ENCODE measurements around the gene IER5.

The IER5 gene

GRCh38 chr1:181104790-181105133, 16.3 kb downstream of the IER5 start:
- Histone ChIP-seq H3K4me3 (peak overlapping the region; percentile 77), H3K27ac (peak overlapping the region; percentile 8), H3K9ac (ENCODE audit: insufficient read length) (peak overlapping the region; percentile 75), H3K9me3 (ENCODE audit: low read depth, low read length) (no peaks in the 10 kb centered on the region), H3K36me3 (ENCODE audit: insufficient read depth, low read length) (no peaks in the 10 kb centered on the region)
- DNase-seq (ENCODE audit: low read depth, low spot score), result no peak
- TF ChIP-seq FOXP2 (optimal IDR thresholded peaks at IDR 0.05; ENCODE audit: control extremely low read depth, extremely low read length, insufficient read depth) (no peak), EZH2 (IDR thresholded peaks at IDR 0.05) (no peak), POLR2AphosphoS5 (IDR thresholded peaks at IDR 0.05; ENCODE audit: borderline replicate concordance, low read depth, low read length) (no peak; the same call in 1 of the 2 replicates)

GRCh38 chr1:181105134-181106021, 16.9 kb downstream of the IER5 start:
- H3K9me3 ChIP-seq (ENCODE audit: low read depth, low read length), result no peaks in the 10 kb centered on the region
- TF ChIP-seq EZH2 (IDR thresholded peaks at IDR 0.05) (no peak), POLR2AphosphoS5 (IDR thresholded peaks at IDR 0.05; ENCODE audit: borderline replicate concordance, low read depth, low read length) (peak; percentile 49; the same call in 1 of the 2 replicates), FOXP2 (optimal IDR thresholded peaks at IDR 0.05; ENCODE audit: control extremely low read depth, extremely low read length, insufficient read depth) (no peak)
- peak overlapping the region; percentile 8 for H3K27ac ChIP-seq
- H3K4me3 ChIP-seq, result peak overlapping the region; percentile 77
- peak overlapping the region; percentile 75 for H3K9ac ChIP-seq (ENCODE audit: insufficient read length)
- DNase-seq (ENCODE audit: low read depth, low spot score), result no peak
- H3K36me3 ChIP-seq (ENCODE audit: insufficient read depth, low read length), result no peaks in the 10 kb centered on the region

GRCh38 chr1:181106022-181106312, 17.5 kb downstream of the IER5 start:
- TF ChIP-seq FOXP2 (optimal IDR thresholded peaks at IDR 0.05; ENCODE audit: control extremely low read depth, extremely low read length, insufficient read depth) (no peak), POLR2AphosphoS5 (IDR thresholded peaks at IDR 0.05; ENCODE audit: borderline replicate concordance, low read depth, low read length) (no peak), EZH2 (IDR thresholded peaks at IDR 0.05) (no peak)
- peak overlapping the region; percentile 75 for H3K4me3 ChIP-seq
- H3K9ac ChIP-seq (ENCODE audit: insufficient read length), result no peak overlapping the region
- H3K27ac ChIP-seq, result no peak overlapping the region
- no peaks in the 10 kb centered on the region for H3K9me3 ChIP-seq (ENCODE audit: low read depth, low read length)
- DNase-seq (ENCODE audit: low read depth, low spot score), result no peak
- no peaks in the 10 kb centered on the region for H3K36me3 ChIP-seq (ENCODE audit: insufficient read depth, low read length)

- H3K36me3 ChIP-seq (ENCODE audit: insufficient read depth, low read length), result no peaks in the 10 kb centered on the region
- DNase-seq (ENCODE audit: low read depth, low spot score), result no peak
- no peak for TF ChIP-seq POLR2AphosphoS5 (IDR thresholded peaks at IDR 0.05; ENCODE audit: borderline replicate concordance, low read depth, low read length)
- no peak for TF ChIP-seq EZH2 (IDR thresholded peaks at IDR 0.05)
- no peak for TF ChIP-seq FOXP2 (optimal IDR thresholded peaks at IDR 0.05; ENCODE audit: control extremely low read depth, extremely low read length, insufficient read depth)
- no peak overlapping the region for H3K4me3 ChIP-seq
- H3K27ac ChIP-seq, result no peak overlapping the region
- no peaks in the 10 kb centered on the region for H3K9me3 ChIP-seq (ENCODE audit: low read depth, low read length)
- no peak overlapping the region for H3K9ac ChIP-seq (ENCODE audit: insufficient read length)
Measured at GRCh38 chr1:181106479-181106878, 18.0 kb downstream of the IER5 start.

- Histone ChIP-seq H3K36me3 (ENCODE audit: insufficient read depth, low read length) (no peaks in the 10 kb centered on the region), H3K9me3 (ENCODE audit: low read depth, low read length) (no peaks in the 10 kb centered on the region), H3K27ac (no peak overlapping the region), H3K4me3 (no peak overlapping the region), H3K9ac (ENCODE audit: insufficient read length) (no peak overlapping the region)
- no peak for DNase-seq (ENCODE audit: low read depth, low spot score)
- TF ChIP-seq FOXP2 (optimal IDR thresholded peaks at IDR 0.05; ENCODE audit: control extremely low read depth, extremely low read length, insufficient read depth) (no peak), EZH2 (IDR thresholded peaks at IDR 0.05) (no peak), POLR2AphosphoS5 (IDR thresholded peaks at IDR 0.05; ENCODE audit: borderline replicate concordance, low read depth, low read length) (no peak)
Measured at GRCh38 chr1:181107711-181108110, 19.2 kb downstream of the IER5 start.

GRCh38 chr1:181108304-181108867, 19.9 kb downstream of the IER5 start:
- Histone ChIP-seq H3K4me3 (no peak overlapping the region), H3K9ac (ENCODE audit: insufficient read length) (no peak overlapping the region), H3K9me3 (ENCODE audit: low read depth, low read length) (no peaks in the 10 kb centered on the region), H3K36me3 (ENCODE audit: insufficient read depth, low read length) (no peaks in the 10 kb centered on the region), H3K27ac (no peak overlapping the region)
- TF ChIP-seq EZH2 (IDR thresholded peaks at IDR 0.05) (no peak), FOXP2 (optimal IDR thresholded peaks at IDR 0.05; ENCODE audit: control extremely low read depth, extremely low read length, insufficient read depth) (no peak), POLR2AphosphoS5 (IDR thresholded peaks at IDR 0.05; ENCODE audit: borderline replicate concordance, low read depth, low read length) (no peak)
- no peak for DNase-seq (ENCODE audit: low read depth, low spot score)

GRCh38 chr1:181110013-181110412, 21.5 kb downstream of the IER5 start:
- no peak overlapping the region for H3K4me3 ChIP-seq
- no peak for DNase-seq (ENCODE audit: low read depth, low spot score)
- H3K36me3 ChIP-seq (ENCODE audit: insufficient read depth, low read length), result no peaks in the 10 kb centered on the region
- H3K27ac ChIP-seq, result no peak overlapping the region
- no peaks in the 10 kb centered on the region for H3K9me3 ChIP-seq (ENCODE audit: low read depth, low read length)
- TF ChIP-seq EZH2 (IDR thresholded peaks at IDR 0.05) (no peak), FOXP2 (optimal IDR thresholded peaks at IDR 0.05; ENCODE audit: control extremely low read depth, extremely low read length, insufficient read depth) (no peak), POLR2AphosphoS5 (IDR thresholded peaks at IDR 0.05; ENCODE audit: borderline replicate concordance, low read depth, low read length) (no peak)
- no peak overlapping the region for H3K9ac ChIP-seq (ENCODE audit: insufficient read length)

- TF ChIP-seq FOXP2 (optimal IDR thresholded peaks at IDR 0.05; ENCODE audit: control extremely low read depth, extremely low read length, insufficient read depth), result no peak
- no peak for TF ChIP-seq EZH2 (IDR thresholded peaks at IDR 0.05)
- no peak for TF ChIP-seq POLR2AphosphoS5 (IDR thresholded peaks at IDR 0.05; ENCODE audit: borderline replicate concordance, low read depth, low read length)
- no peaks in the 10 kb centered on the region for H3K36me3 ChIP-seq (ENCODE audit: insufficient read depth, low read length)
- DNase-seq (ENCODE audit: low read depth, low spot score), result no peak
- H3K27ac ChIP-seq, result no peak overlapping the region
- H3K9ac ChIP-seq (ENCODE audit: insufficient read length), result no peak overlapping the region
- no peaks in the 10 kb centered on the region for H3K9me3 ChIP-seq (ENCODE audit: low read depth, low read length)
- no peak overlapping the region for H3K4me3 ChIP-seq
Measured at GRCh38 chr1:181111559-181111958, 23.1 kb downstream of the IER5 start.
